IPS-15b (cell line): Measurements from ENCODE around the gene HNF4A.

ENCODE experiments used
- H3K27me3 ChIP-seq: one replicate; pipeline ENCODE4 v1.6.1; 2013; ENCODE audit warnings: low read length; ENCODE audit not compliant: control insufficient read depth, insufficient read depth
- H3K36me3 ChIP-seq: one replicate; pipeline ENCODE4 v1.6.1; 2013; ENCODE audit warnings: low read length; ENCODE audit not compliant: control insufficient read depth, insufficient read depth
- H3K4me1 ChIP-seq: one replicate; pipeline ENCODE4 v1.6.1; 2013; ENCODE audit warnings: mild to moderate bottlenecking, low read length; ENCODE audit not compliant: control insufficient read depth, insufficient read depth
- H3K4me3 ChIP-seq: one replicate; pipeline ENCODE4 v1.5.1; 2013; ENCODE audit warnings: low read depth, low read length
- H3K9ac ChIP-seq: one replicate; pipeline ENCODE4 v1.6.1; 2013; ENCODE audit warnings: low read depth, mild to moderate bottlenecking, low read length
- H3K9me3 ChIP-seq: one replicate; pipeline ENCODE4 v1.6.1; 2013; ENCODE audit warnings: mild to moderate bottlenecking, low read length; ENCODE audit not compliant: control insufficient read depth, insufficient read depth

Gene HNF4A

GRCh38 chr20:44394702-44395460 is 39.4 kb downstream of the HNF4A start:
- Histone ChIP-seq H3K4me1 (no peaks in the 10 kb centered on the region), H3K4me3 (no peak overlapping the region), H3K9ac (no peak overlapping the region), H3K36me3 (no peaks in the 10 kb centered on the region), H3K27me3 (peaks cover under 1% of the 10 kb centered on the region), H3K9me3 (no peaks in the 10 kb centered on the region)

GRCh38 chr20:44395461-44396340 is 40.2 kb downstream of the HNF4A start:
- Histone ChIP-seq H3K36me3 (no peaks in the 10 kb centered on the region), H3K4me3 (no peak overlapping the region), H3K9ac (no peak overlapping the region), H3K27me3 (no peaks in the 10 kb centered on the region), H3K9me3 (no peaks in the 10 kb centered on the region), H3K4me1 (no peaks in the 10 kb centered on the region)

- no peaks in the 10 kb centered on the region for H3K27me3 ChIP-seq
- H3K36me3 ChIP-seq: no peaks in the 10 kb centered on the region
- H3K4me1 ChIP-seq: no peaks in the 10 kb centered on the region
- no peak overlapping the region for H3K9ac ChIP-seq
- H3K4me3 ChIP-seq: no peak overlapping the region
- H3K9me3 ChIP-seq: no peaks in the 10 kb centered on the region
These were observed 41.1 kb downstream of the HNF4A start for GRCh38 chr20:44396369-44397130.

DNA sequence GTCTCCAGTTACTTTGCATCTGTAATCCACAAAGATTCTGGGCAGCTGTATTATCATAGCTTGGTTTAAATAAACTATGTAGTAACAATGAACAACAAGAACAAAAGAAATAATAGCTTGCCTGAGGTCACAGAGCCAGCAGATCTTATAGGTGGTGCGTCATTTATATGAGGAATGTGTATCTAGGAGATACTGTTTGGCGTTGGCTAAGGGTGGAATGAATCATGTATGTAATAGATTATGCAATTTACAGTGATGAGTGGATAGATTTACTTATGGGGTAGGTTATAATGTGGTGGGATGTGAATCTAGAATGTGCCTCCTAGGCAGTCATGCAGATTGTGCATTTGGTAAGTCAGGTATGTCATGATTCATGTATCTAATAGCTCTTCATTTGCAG is 42.8 kb downstream of the HNF4A start:
- Histone ChIP-seq H3K36me3 (no peaks in the 10 kb centered on the region), H3K4me3 (no peak overlapping the region), H3K27me3 (no peaks in the 10 kb centered on the region), H3K4me1 (no peaks in the 10 kb centered on the region), H3K9ac (no peak overlapping the region), H3K9me3 (no peaks in the 10 kb centered on the region)

GRCh38 chr20:44399446-44399845 is 43.9 kb downstream of the HNF4A start:
- H3K9ac ChIP-seq: no peak overlapping the region
- no peak overlapping the region for H3K4me3 ChIP-seq
- no peaks in the 10 kb centered on the region for H3K27me3 ChIP-seq
- H3K36me3 ChIP-seq: no peaks in the 10 kb centered on the region
- H3K4me1 ChIP-seq: no peaks in the 10 kb centered on the region
- H3K9me3 ChIP-seq: no peaks in the 10 kb centered on the region

GRCh38 chr20:44400671-44400969 is 45.1 kb downstream of the HNF4A start:
- Histone ChIP-seq H3K9me3 (no peaks in the 10 kb centered on the region), H3K4me3 (no peak overlapping the region), H3K27me3 (no peaks in the 10 kb centered on the region), H3K36me3 (no peaks in the 10 kb centered on the region), H3K9ac (no peak overlapping the region), H3K4me1 (no peaks in the 10 kb centered on the region)

GRCh38 chr20:44400970-44401769 is 45.7 kb downstream of the HNF4A start:
- no peak overlapping the region for H3K4me3 ChIP-seq
- H3K9me3 ChIP-seq: no peaks in the 10 kb centered on the region
- no peak overlapping the region for H3K9ac ChIP-seq
- no peaks in the 10 kb centered on the region for H3K4me1 ChIP-seq
- no peaks in the 10 kb centered on the region for H3K27me3 ChIP-seq
- no peaks in the 10 kb centered on the region for H3K36me3 ChIP-seq

DNA sequence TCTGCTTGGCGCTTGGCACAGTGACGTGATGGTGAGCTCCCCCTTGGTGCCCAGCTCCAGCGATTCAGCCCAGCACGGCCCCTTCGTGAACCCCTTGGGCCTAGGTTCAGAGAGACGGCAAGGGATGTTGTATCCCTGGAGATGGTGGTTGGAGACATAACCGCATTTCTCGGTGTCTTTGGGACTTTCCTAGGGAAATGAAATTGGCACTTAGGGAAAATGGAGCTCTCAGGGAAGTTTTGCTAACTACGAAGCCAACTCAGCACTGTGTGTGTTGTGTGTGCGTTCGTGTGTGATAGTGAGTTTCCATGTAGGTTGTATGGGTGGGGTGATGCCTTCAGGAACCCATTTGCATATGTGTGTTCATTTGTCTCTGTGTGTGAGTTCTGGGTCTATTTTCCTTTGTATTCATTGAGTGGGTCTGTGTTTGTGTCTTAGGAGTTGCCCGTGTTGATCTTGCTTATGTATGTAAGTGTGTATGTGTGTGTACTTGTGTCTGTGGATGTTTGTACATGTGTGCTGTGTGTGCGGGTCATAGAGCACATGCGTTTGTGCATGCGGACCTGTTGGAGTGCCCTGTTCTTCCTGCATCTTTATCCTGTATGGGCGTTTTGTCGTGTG is 46.4 kb downstream of the HNF4A start:
- Histone ChIP-seq H3K4me3 (no peak overlapping the region), H3K9me3 (no peaks in the 10 kb centered on the region), H3K36me3 (no peaks in the 10 kb centered on the region), H3K9ac (no peak overlapping the region), H3K4me1 (no peaks in the 10 kb centered on the region), H3K27me3 (no peaks in the 10 kb centered on the region)

DNA sequence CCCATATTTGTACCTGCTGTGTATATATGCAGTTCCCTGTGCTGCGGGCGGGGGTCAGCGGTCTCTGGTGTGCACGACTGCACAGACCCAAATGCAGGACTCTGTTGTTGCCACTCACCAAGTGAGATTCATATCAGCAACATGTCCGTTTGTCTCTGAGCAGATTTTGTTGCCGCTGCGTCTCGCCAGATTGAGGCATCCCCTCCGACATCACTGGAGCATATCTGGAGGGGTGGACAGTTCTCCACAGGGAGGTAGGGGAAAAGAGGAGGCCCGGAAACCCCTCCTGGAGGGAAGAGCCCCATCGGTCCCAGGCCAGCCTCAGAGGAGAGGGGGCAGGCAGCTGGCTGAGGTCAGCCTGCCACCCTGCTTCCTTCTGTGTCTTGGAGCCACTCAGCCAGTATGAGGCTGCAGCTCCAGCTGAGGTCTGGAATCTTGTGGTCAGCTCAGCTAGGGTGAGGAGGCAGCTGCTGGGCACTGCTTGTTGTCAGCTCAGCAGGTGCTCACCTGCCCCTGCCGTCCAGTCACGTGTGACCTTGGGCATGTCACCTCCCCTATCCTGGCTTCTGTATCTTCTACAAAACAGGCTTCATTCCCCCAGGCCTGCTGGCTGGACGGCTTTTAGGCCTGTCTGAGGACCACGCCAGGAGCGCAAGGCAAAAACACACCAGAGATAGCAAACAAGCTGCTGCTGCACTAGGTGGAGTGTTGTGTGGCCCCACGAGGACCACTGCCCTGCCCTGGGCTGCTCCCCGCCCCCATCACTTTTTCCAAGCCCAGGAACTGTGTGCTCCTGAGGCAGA is 47.1 kb downstream of the HNF4A start:
- H3K27me3 ChIP-seq: no peaks in the 10 kb centered on the region
- H3K36me3 ChIP-seq: no peaks in the 10 kb centered on the region
- H3K9ac ChIP-seq: no peak overlapping the region
- H3K4me3 ChIP-seq: no peak overlapping the region
- no peaks in the 10 kb centered on the region for H3K4me1 ChIP-seq
- no peaks in the 10 kb centered on the region for H3K9me3 ChIP-seq

GRCh38 chr20:44403194-44404112 is 48.0 kb downstream of the HNF4A start:
- Histone ChIP-seq H3K9ac (no peak overlapping the region), H3K9me3 (no peaks in the 10 kb centered on the region), H3K4me1 (no peaks in the 10 kb centered on the region), H3K36me3 (no peaks in the 10 kb centered on the region), H3K27me3 (no peaks in the 10 kb centered on the region), H3K4me3 (no peak overlapping the region)
